PC-9 (cell line): Measurements from ENCODE around the gene IL1RAPL1. TPM values are rescaled to one million over a fixed set of nuclear protein-coding genes. Genes with fewer than 3 reads are reported as not detected.

Experiments
- BruUV-seq: library from RNA; stranded (reverse); fragments of 400-500 nt; replicated peaks from 2 replicates; lab custom pipeline; 2021; lab: Mats Ljungman, UMichigan
- CTCF ChIA-PET: fragments of 300-600 bp; sonication (Branson Sonifier 250); formaldehyde crosslinking; loops from one replicate; lab custom pipeline; 2022; ENCODE audit warnings: antibody characterized with exemption; lab: Charles Lee
- POLR2A ChIA-PET: fragments of 300-600 bp; sonication (Branson Sonifier 250); formaldehyde crosslinking; loops from one replicate; lab custom pipeline; 2022; ENCODE audit warnings: antibody characterized with exemption; ENCODE audit not compliant: unreplicated experiment; lab: Charles Lee
- DNase-seq, 2 experiments: peaks; one replicate each; pipeline versions ENCODE4 v3.0.0 to v3.0.0-alpha.2; 2015 to 2022; ENCODE audit warnings: mixed read lengths in 1 of 2
- H2AFZ ChIP-seq: fragments of 200-600 bp; sonication (generic); 2 replicates; pipeline ENCODE4 v1.8.1; 2017; ENCODE audit warnings: antibody characterized with exemption
- H3F3A ChIP-seq: fragments of 200-600 bp; sonication (generic); 2 replicates; pipeline ENCODE4 v1.8.1; 2017; ENCODE audit warnings: antibody characterized with exemption, mild to moderate bottlenecking, low read depth; ENCODE audit not compliant: insufficient read depth
- H3K27ac ChIP-seq: fragments of 200-600 bp; sonication (generic); 2 replicates; pipeline ENCODE4 v1.6.1; 2016; ENCODE audit warnings: mixed run types
- H3K27me3 ChIP-seq: fragments of 200-600 bp; sonication (generic); 2 replicates; pipeline ENCODE4 v1.6.1; 2016; ENCODE audit warnings: low read depth, mixed run types; ENCODE audit not compliant: insufficient read depth
- H3K36me3 ChIP-seq: fragments of 200-600 bp; sonication (generic); 2 replicates; pipeline ENCODE4 v1.6.1; 2016; ENCODE audit warnings: low read depth, mixed run types
- H3K4me1 ChIP-seq: fragments of 200-600 bp; sonication (generic); replicated peaks from 2 replicates; pipeline ENCODE4 v1.6.1; 2016; ENCODE audit warnings: mixed run types; ENCODE audit not compliant: insufficient read depth
- H3K4me2 ChIP-seq: fragments of 200-600 bp; sonication (generic); 2 replicates; pipeline ENCODE4 v1.6.1; 2017; ENCODE audit warnings: mixed run types
- H3K4me3 ChIP-seq: fragments of 200-600 bp; sonication (generic); 2 replicates; pipeline ENCODE4 v1.6.1; 2016; ENCODE audit warnings: mixed run types
- H3K79me2 ChIP-seq: fragments of 200-600 bp; sonication (generic); 2 replicates; pipeline ENCODE4 v1.6.1; 2017; ENCODE audit warnings: low read depth, mixed run types
- H3K9me2 ChIP-seq: fragments of 200-600 bp; sonication (generic); 2 replicates; pipeline ENCODE4 v1.8.1; 2017; ENCODE audit warnings: mild to moderate bottlenecking; ENCODE audit not compliant: insufficient read depth
- H3K9me3 ChIP-seq: fragments of 200-600 bp; sonication (generic); 2 replicates; pipeline ENCODE4 v1.8.1; 2016; ENCODE audit warnings: low read depth; ENCODE audit not compliant: insufficient read depth
- H4K20me1 ChIP-seq: fragments of 200-600 bp; sonication (generic); 2 replicates; pipeline ENCODE4 v1.8.1; 2017; ENCODE audit not compliant: insufficient read depth
- EZH2 ChIP-seq: fragments of 200-600 bp; sonication (generic); IDR thresholded peaks from 2 replicates; pipeline ENCODE4 v1.8.0; 2017; ENCODE audit warnings: antibody characterized with exemption, low read depth
- intact Hi-C: fragments of 100-400 bp; cut with micrococcal nuclease; formaldehyde crosslinking; loops from one replicate; pipeline ENCODE4 v1.10.0; 2022; ENCODE audit not compliant: unreplicated experiment
- total RNA-seq: library from RNA; stranded (reverse); gene quantifications from 2 replicates; pipeline ENCODE4 v1.2.3, GENCODE V29; 2021
- TF ChIP-seq, protein P1 (sequence below): fragments of 200-600 bp; sonication (generic); conservative IDR thresholded peaks from 2 replicates; pipeline ENCODE4 v1.6.1; 2017; ENCODE audit warnings: mixed run types, antibody characterized with exemption, mild to moderate bottlenecking, moderate library complexity

IL1RAPL1 gene
- total RNA-seq, 1 experiment from 2014 or later = 0.26 TPM

DNA sequence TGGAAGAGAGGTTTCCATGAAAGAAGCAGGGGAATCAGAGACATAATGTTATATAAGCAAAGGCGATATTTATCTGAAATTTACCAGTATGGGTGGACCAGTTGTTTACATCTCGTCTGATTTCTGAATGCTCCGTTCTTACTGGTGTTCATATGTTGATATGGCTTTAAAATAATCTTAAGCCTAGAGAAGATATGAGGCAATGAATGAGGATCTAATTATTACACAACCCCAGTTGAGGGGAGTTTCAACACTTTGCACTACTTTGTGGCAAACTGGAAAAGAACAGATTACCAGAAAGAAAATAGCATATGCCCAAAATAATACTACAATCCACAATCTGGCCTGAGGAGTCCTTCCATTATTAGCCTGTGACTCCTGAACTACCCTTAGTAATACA, 1364.8 kb downstream of the IL1RAPL1 start:
- DNase-seq = no peak
- H3K4me2 ChIP-seq = no peak overlapping the region
- ChIA-PET POLR2A (no interaction called here), CTCF (no interaction called here)
- no peaks in the 10 kb centered on the region for H3F3A ChIP-seq
- intact Hi-C loops = no loop called here
- no TSS peak for BruUV-seq
- H3K27ac ChIP-seq = no peak overlapping the region
- no peaks in the 10 kb centered on the region for H3K9me3 ChIP-seq
- no peaks in the 10 kb centered on the region for H3K9me2 ChIP-seq
- H3K4me1 ChIP-seq = no peaks in the 10 kb centered on the region
- no peaks in the 10 kb centered on the region for H3K36me3 ChIP-seq
- no peak for TF ChIP-seq EZH2
- TF ChIP-seq, protein P1, sequence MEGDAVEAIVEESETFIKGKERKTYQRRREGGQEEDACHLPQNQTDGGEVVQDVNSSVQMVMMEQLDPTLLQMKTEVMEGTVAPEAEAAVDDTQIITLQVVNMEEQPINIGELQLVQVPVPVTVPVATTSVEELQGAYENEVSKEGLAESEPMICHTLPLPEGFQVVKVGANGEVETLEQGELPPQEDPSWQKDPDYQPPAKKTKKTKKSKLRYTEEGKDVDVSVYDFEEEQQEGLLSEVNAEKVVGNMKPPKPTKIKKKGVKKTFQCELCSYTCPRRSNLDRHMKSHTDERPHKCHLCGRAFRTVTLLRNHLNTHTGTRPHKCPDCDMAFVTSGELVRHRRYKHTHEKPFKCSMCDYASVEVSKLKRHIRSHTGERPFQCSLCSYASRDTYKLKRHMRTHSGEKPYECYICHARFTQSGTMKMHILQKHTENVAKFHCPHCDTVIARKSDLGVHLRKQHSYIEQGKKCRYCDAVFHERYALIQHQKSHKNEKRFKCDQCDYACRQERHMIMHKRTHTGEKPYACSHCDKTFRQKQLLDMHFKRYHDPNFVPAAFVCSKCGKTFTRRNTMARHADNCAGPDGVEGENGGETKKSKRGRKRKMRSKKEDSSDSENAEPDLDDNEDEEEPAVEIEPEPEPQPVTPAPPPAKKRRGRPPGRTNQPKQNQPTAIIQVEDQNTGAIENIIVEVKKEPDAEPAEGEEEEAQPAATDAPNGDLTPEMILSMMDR = no peak
- no peaks in the 10 kb centered on the region for H4K20me1 ChIP-seq
- H3K27me3 ChIP-seq = no peaks in the 10 kb centered on the region
- H3K4me3 ChIP-seq = no peak overlapping the region
- no peaks in the 10 kb centered on the region for H3K79me2 ChIP-seq
- H2AFZ ChIP-seq = no peak overlapping the region

DNA sequence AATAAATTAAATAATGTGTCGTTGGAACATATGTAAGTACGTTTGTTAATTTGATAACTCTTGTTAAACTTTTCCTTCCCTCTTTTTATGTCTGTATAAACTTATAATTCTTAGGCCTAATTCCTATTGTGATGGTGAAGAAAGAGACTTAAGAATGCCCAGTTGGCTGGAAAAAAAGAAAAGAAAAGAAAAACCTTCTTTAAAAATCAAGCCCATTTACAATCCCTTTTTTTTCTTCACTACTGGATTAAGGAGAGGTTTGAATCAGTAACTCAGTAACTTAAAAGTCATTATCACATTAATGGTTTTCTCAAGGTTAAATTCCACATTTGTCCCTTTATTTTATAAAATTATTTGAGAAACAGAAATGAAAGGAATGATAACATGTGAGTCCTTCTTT, 1374.8 kb downstream of the IL1RAPL1 start:
- ChIA-PET POLR2A (no interaction called here), CTCF (no interaction called here)
- H3K4me2 ChIP-seq = no peak overlapping the region
- no peak for TF ChIP-seq EZH2
- TF ChIP-seq, protein P1 = no peak
- H3K9me2 ChIP-seq = no peaks in the 10 kb centered on the region
- no peak overlapping the region for H2AFZ ChIP-seq
- no peaks in the 10 kb centered on the region for H3K36me3 ChIP-seq
- intact Hi-C loops = no loop called here
- no TSS peak for BruUV-seq
- no peak overlapping the region for H3K27ac ChIP-seq
- no peaks in the 10 kb centered on the region for H3K27me3 ChIP-seq
- no peaks in the 10 kb centered on the region for H3F3A ChIP-seq
- no peaks in the 10 kb centered on the region for H3K79me2 ChIP-seq
- H3K4me3 ChIP-seq = no peak overlapping the region
- H3K9me3 ChIP-seq = no peaks in the 10 kb centered on the region
- no peaks in the 10 kb centered on the region for H3K4me1 ChIP-seq
- DNase-seq = no peak
- H4K20me1 ChIP-seq = no peaks in the 10 kb centered on the region

DNA sequence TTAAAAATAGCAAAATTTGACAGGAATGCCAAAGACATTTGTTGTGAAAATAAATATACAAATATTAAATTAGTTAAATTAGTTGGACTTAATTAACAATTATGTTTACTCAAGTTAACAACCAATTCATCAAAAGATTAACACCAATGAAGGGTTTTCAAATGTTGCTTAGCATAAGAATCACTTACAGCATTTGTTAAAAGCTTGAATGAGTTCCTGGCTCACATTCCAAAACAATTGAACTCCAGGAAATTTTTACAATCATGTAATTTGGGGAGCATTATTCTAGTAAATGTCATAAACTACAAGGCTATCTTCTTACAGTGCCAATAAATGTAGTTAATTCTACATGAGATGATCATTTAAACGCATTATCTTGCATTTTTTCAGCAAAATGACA, 1378.4 kb downstream of the IL1RAPL1 start:
- Histone ChIP-seq H3K36me3 (no peaks in the 10 kb centered on the region), H3K9me3 (no peaks in the 10 kb centered on the region), H3K4me3 (no peak overlapping the region), H3K27ac (no peak overlapping the region), H3F3A (no peaks in the 10 kb centered on the region), H3K27me3 (no peaks in the 10 kb centered on the region), H3K79me2 (no peaks in the 10 kb centered on the region), H4K20me1 (no peaks in the 10 kb centered on the region), H3K4me1 (no peaks in the 10 kb centered on the region), H2AFZ (no peak overlapping the region), H3K9me2 (no peaks in the 10 kb centered on the region), H3K4me2 (no peak overlapping the region)
- ChIA-PET CTCF (no interaction called here), POLR2A (no interaction called here)
- no peak for DNase-seq
- intact Hi-C loops = no loop called here
- BruUV-seq = no TSS peak
- TF ChIP-seq, protein P1 = no peak
- TF ChIP-seq EZH2 = no peak
